Putamen (tissue), 1 donor: ENCODE measurements around the gene PIMREG.

ENCODE experiments used
- DNase-seq: peaks from one replicate; pipeline ENCODE4 v3.0.0-alpha.2; 2016; ENCODE audit warnings: low spot score

Gene PIMREG

DNA sequence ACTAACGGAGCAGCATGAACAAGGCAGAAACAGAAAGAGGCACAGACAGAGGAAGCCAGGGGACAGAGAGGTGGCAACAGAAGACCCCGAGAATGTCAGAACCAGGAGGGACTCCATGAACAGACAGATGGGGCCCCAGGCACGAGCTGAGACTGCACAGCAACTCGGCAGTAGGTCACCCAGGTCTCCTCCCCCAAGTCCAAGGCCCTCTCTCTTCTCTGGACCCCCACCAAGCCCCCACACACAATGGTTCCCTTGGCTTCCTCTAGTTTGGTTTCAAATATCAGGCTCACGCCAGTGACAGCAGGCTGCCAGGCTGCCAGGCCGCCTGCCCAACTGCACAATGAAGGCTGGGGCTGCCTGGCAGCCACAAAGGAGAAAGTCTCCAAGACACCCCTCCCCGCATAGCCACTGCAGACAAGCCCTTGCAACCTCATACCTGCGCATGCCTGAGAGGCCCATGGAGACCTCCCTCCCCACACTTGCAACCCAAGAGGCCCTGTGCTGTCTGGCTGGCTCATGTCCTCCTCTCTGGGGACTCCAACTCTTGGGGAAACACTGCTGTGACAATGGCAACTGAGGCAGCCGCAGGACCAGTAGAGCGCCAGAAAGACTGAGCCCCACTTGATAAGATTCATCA, 54.8 kb downstream of the PIMREG start:
- DNase-seq = peak; percentile 19
